Esophagus squamous epithelium (tissue), 5 donors: Measurements from ENCODE around the gene MCM9. TPM values are rescaled to one million over a fixed set of nuclear protein-coding genes. Genes with fewer than 3 reads are reported as not detected.

Experiments
- DNase-seq: peaks from one replicate; lab custom pipeline; 2025; lab: John Stamatoyannopoulos, UW
- H3K27ac ChIP-seq, 4 donors: fragments of 200-600 bp; sonication (generic); one replicate each; pipeline ENCODE4 v1.5.1; 2016 to 2019; ENCODE audit warnings: mild to moderate bottlenecking in 1 of 4
- H3K27me3 ChIP-seq, 4 donors: fragments of 200-600 bp; sonication (generic); 1 replicate in 3 of 4; 2 replicates in 1 of 4; pipeline versions ENCODE4 v1.5.1 to v1.6.0; 2017 to 2021; ENCODE audit warnings: antibody characterized with exemption in 1 of 4
- H3K36me3 ChIP-seq, 3 donors: fragments of 200-600 bp; sonication (generic); one replicate each; pipeline ENCODE4 v1.5.1; 2016 to 2019
- H3K4me1 ChIP-seq, 3 donors: fragments of 200-600 bp; sonication (generic); one replicate each; pipeline ENCODE4 v1.5.1; 2017 to 2019
- H3K4me3 ChIP-seq, 4 donors: fragments of 200-600 bp; sonication (generic); 1 replicate in 3 of 4; 2 replicates in 1 of 4; pipeline ENCODE4 v1.5.1; 2016 to 2019; ENCODE audit warnings: mild to moderate bottlenecking in 2 of 4, moderate library complexity in 1 of 4
- H3K9me3 ChIP-seq, 3 donors: fragments of 200-600 bp; sonication (generic); one replicate each; pipeline ENCODE4 v1.5.1; 2016 to 2019
- CTCF ChIP-seq, 6 experiments: fragments of 450-650 bp in 4 of 6; fragments of 200-600 bp in 2 of 6; sonication (generic) in 2 of 6; IDR thresholded peaks; one replicate each; pipeline ENCODE4 v1.5.1; 2016 to 2019; ENCODE audit warnings: antibody characterized with exemption in 6 of 6, mild to moderate bottlenecking in 4 of 6, moderate library complexity in 4 of 6
- POLR2A ChIP-seq, 4 donors: fragments of 450-650 bp; IDR thresholded peaks; one replicate each; pipeline ENCODE4 v1.6.1; 2017; ENCODE audit warnings: antibody characterized with exemption in 4 of 4, mild to moderate bottlenecking in 4 of 4, moderate library complexity in 3 of 4
- WGBS, 2 donors: methylation state at CpG; one replicate each; pipeline ENCODE4 v1.1.5; 2018; 5-methylcytosine and 5-hydroxymethylcytosine counted together
- intact Hi-C: fragments of 100-400 bp; cut with DNase I; formaldehyde crosslinking; loops from one replicate; pipeline ENCODE4 v1.15.0; 2022
- total RNA-seq, 4 donors: library from RNA; depleted of rRNA; stranded (reverse); fragments of >200 nt; gene quantifications; one replicate each; pipeline ENCODE4 v1.1.0, GENCODE V29; 2016
- donor health status: DM: yes; HTN: yes; CAD: no.

MCM9 gene
- total RNA-seq, 4 donors from 2014 or later, result 11.1 to 22.3 (median 15.1) TPM

- no peak for TF ChIP-seq POLR2A (IDR thresholded peaks at IDR 0.05)
- TF ChIP-seq CTCF (IDR thresholded peaks at IDR 0.05), result no peak
- intact Hi-C loops, result no loop called here
- Histone ChIP-seq H3K4me1 (no peaks in the 10 kb centered on the region), H3K27me3 (no peaks in the 10 kb centered on the region), H3K4me3 (no peak overlapping the region), H3K27ac (no peak overlapping the region), H3K9me3 (no peaks in the 10 kb centered on the region), H3K36me3 (no peaks in the 10 kb centered on the region)
- 79 to 83% methylated on average over 2 of the region's 2 CpGs for whole genome bisulfite sequencing, 2 donors
- DNase-seq, result no peak
These were observed 59.3 kb downstream of the MCM9 start for GRCh38 chr6:118875672-118876071.

GRCh38 chr6:118873239-118873638, 61.7 kb downstream of the MCM9 start:
- no peaks in the 10 kb centered on the region for H3K36me3 ChIP-seq
- intact Hi-C loops, result no loop called here
- DNase-seq, result no peak
- 90 to 92% methylated on average over 2 of the region's 2 CpGs for WGBS, 2 donors
- TF ChIP-seq CTCF (IDR thresholded peaks at IDR 0.05), result no peak
- H3K4me1 ChIP-seq, result no peaks in the 10 kb centered on the region
- no peak overlapping the region for H3K27ac ChIP-seq
- no peaks in the 10 kb centered on the region for H3K9me3 ChIP-seq
- H3K4me3 ChIP-seq, result no peak overlapping the region
- no peaks in the 10 kb centered on the region for H3K27me3 ChIP-seq

- 74 to 86% methylated on average over 2 of the region's 2 CpGs for WGBS, 2 donors
- intact Hi-C loops, result no loop called here
These were observed 62.2 kb downstream of the MCM9 start for GRCh38 chr6:118872726-118873125.

GRCh38 chr6:118872318-118872717, 62.6 kb downstream of the MCM9 start:
- no peaks in the 10 kb centered on the region for H3K9me3 ChIP-seq
- no peak overlapping the region for H3K4me3 ChIP-seq
- intact Hi-C loops, result no loop called here
- no peak overlapping the region for H3K27ac ChIP-seq
- no peak for DNase-seq
- no peaks in the 10 kb centered on the region for H3K36me3 ChIP-seq
- TF ChIP-seq CTCF (IDR thresholded peaks at IDR 0.05) (no peak), POLR2A (IDR thresholded peaks at IDR 0.05) (no peak)
- H3K27me3 ChIP-seq, result no peaks in the 10 kb centered on the region
- H3K4me1 ChIP-seq, result no peaks in the 10 kb centered on the region

More at GRCh38 chr6:118872726-118873125, 62.2 kb downstream of the MCM9 start:
- Histone ChIP-seq H3K4me1 (no peaks in the 10 kb centered on the region), H3K4me3 (no peak overlapping the region), H3K9me3 (no peaks in the 10 kb centered on the region), H3K27ac (no peak overlapping the region), H3K36me3 (no peaks in the 10 kb centered on the region), H3K27me3 (no peaks in the 10 kb centered on the region)
- DNase-seq, result no peak
- TF ChIP-seq CTCF (IDR thresholded peaks at IDR 0.05) (no peak), POLR2A (IDR thresholded peaks at IDR 0.05) (no peak)

GRCh38 chr6:118871331-118871730, 63.6 kb downstream of the MCM9 start:
- intact Hi-C loops, result no loop called here
- no peak overlapping the region for H3K4me3 ChIP-seq
- H3K9me3 ChIP-seq, result no peaks in the 10 kb centered on the region
- no peak overlapping the region for H3K27ac ChIP-seq
- 94% methylated on average over 5 of the region's 5 CpGs for WGBS, 2 donors
- H3K4me1 ChIP-seq, result no peaks in the 10 kb centered on the region
- no peaks in the 10 kb centered on the region for H3K36me3 ChIP-seq
- DNase-seq, result no peak
- no peak for TF ChIP-seq CTCF (IDR thresholded peaks at IDR 0.05)
- no peak for TF ChIP-seq POLR2A (IDR thresholded peaks at IDR 0.05)
- H3K27me3 ChIP-seq, result no peaks in the 10 kb centered on the region
